ENCODE measurements around the gene PCDHA5.

GRCh38 chr5:140800816-140801493, 20.5 kb upstream of the PCDHA5 start, which contains the start of gene PCDHA3:
- TF ChIP-seq CTCF (IDR thresholded peaks at IDR 0.05; ENCODE audit: low read depth, low read length, poor library complexity, severe bottlenecking), result no peak
- no peak for TF ChIP-seq EZH2phosphoT487 (IDR thresholded peaks at IDR 0.05; ENCODE audit: borderline replicate concordance, low read length)

Data from DOHH2 (cell line).